ENCODE data around the gene SORCS1. TPM values are rescaled to one million over a fixed set of nuclear protein-coding genes. Genes with fewer than 3 reads are reported as not detected.

Gene SORCS1
- total RNA-seq, 1 experiment from 2014 or later: not detected

GRCh38 chr10:107168738-107169137, 4.2 kb upstream of the SORCS1 start:
- intact Hi-C loops (cut with micrococcal nuclease): no loop called here
- no peak for TF ChIP-seq EGR1 (IDR thresholded peaks at IDR 0.05; ENCODE audit: low read depth)
- H3K4me3 ChIP-seq (replicated peaks in 1 of 2; ENCODE audit: low read depth in 1 of 2, low read length in 2 of 2): no peak overlapping the region
- H3K9me3 ChIP-seq (ENCODE audit: control insufficient read depth in 1 of 2, insufficient read depth in 1 of 2, low read depth in 1 of 2, low read length in 2 of 2): peaks cover 27 to 45% of the 10 kb centered on the region in 2 experiments; a peak in 2 of 4 replicates
- H3K27ac ChIP-seq (ENCODE audit: low read depth, low read length): no peak overlapping the region
- H3K4me1 ChIP-seq (ENCODE audit: control insufficient read depth in 1 of 2, insufficient read depth in 2 of 2, low read length in 2 of 2): no peaks in the 10 kb centered on the region
- no TSS peak for BruUV-seq (replicated peaks)
- H3K9ac ChIP-seq (ENCODE audit: low read length): no peak overlapping the region
- H3K9me2 ChIP-seq (ENCODE audit: insufficient read depth): no peaks in the 10 kb centered on the region
- ATAC-seq (no peak), DNase-seq (ENCODE audit: low read depth, low spot score) (no peak)
- POLR2A ChIA-PET: no interaction called here
- H3K4me2 ChIP-seq (ENCODE audit: low read length): no peak overlapping the region
- no peaks in the 10 kb centered on the region for H4K20me1 ChIP-seq (ENCODE audit: insufficient read depth)
- CTCF ChIA-PET: no interaction called here
- RAD21 ChIA-PET (ENCODE audit: low non-redundant PET in 1 of 2, low total read pairs in 2 of 2, uncharacterized antibody in 2 of 2, unreplicated experiment in 2 of 2): no interaction called here
- H3K36me3 ChIP-seq (ENCODE audit: control insufficient read depth in 1 of 2, insufficient read depth in 2 of 2, low read length in 2 of 2): no peaks in the 10 kb centered on the region
- no peak overlapping the region for H2AFZ ChIP-seq (ENCODE audit: low read depth, low read length, poor library complexity, severe bottlenecking)
- H3K79me2 ChIP-seq (ENCODE audit: insufficient read depth, low read length): no peaks in the 10 kb centered on the region
- H3K27me3 ChIP-seq (ENCODE audit: insufficient read depth, low read length): no peaks in the 10 kb centered on the region

- intact Hi-C loops (cut with micrococcal nuclease): no loop called here
- no peak overlapping the region for H2AFZ ChIP-seq (ENCODE audit: low read depth, low read length, poor library complexity, severe bottlenecking)
- POLR2A ChIA-PET: no interaction called here
- no peaks in the 10 kb centered on the region for H3K79me2 ChIP-seq (ENCODE audit: insufficient read depth, low read length)
- CTCF ChIA-PET: no interaction called here
- no peaks in the 10 kb centered on the region for H3K4me1 ChIP-seq (ENCODE audit: control insufficient read depth in 1 of 2, insufficient read depth in 2 of 2, low read length in 2 of 2)
- H3K27me3 ChIP-seq (ENCODE audit: insufficient read depth, low read length): no peaks in the 10 kb centered on the region
- no TSS peak for BruUV-seq (replicated peaks)
- H3K9me2 ChIP-seq (ENCODE audit: insufficient read depth): no peaks in the 10 kb centered on the region
- no peak for TF ChIP-seq YY1 (IDR thresholded peaks at IDR 0.05; ENCODE audit: extremely low read depth, insufficient replicate concordance, low read depth, low read length)
- TF ChIP-seq ZBTB33 (IDR thresholded peaks at IDR 0.05; ENCODE audit: extremely low read depth, insufficient replicate concordance, low read length): no peak
- no peak for DNase-seq (ENCODE audit: low read depth, low spot score)
- no peak overlapping the region for H3K27ac ChIP-seq (ENCODE audit: low read depth, low read length)
- no peak overlapping the region for H3K9ac ChIP-seq (ENCODE audit: low read length)
- RAD21 ChIA-PET (ENCODE audit: low non-redundant PET in 1 of 2, low total read pairs in 2 of 2, uncharacterized antibody in 2 of 2, unreplicated experiment in 2 of 2): no interaction called here
- H3K4me3 ChIP-seq (replicated peaks in 1 of 2; ENCODE audit: low read depth in 1 of 2, low read length in 2 of 2): no peak overlapping the region
- no peaks in the 10 kb centered on the region for H3K36me3 ChIP-seq (ENCODE audit: control insufficient read depth in 1 of 2, insufficient read depth in 2 of 2, low read length in 2 of 2)
- H3K4me2 ChIP-seq (ENCODE audit: low read length): no peak overlapping the region
- H3K9me3 ChIP-seq (ENCODE audit: control insufficient read depth in 1 of 2, insufficient read depth in 1 of 2, low read depth in 1 of 2, low read length in 2 of 2): peaks cover 38 to 48% of the 10 kb centered on the region in 2 experiments; a peak in 2 of 4 replicates
- ATAC-seq: no peak
- H4K20me1 ChIP-seq (ENCODE audit: insufficient read depth): no peaks in the 10 kb centered on the region
Measured at GRCh38 chr10:107166403-107166802, 1.9 kb upstream of the SORCS1 start.

All from HCT116 (cell line).